ENCODE measurements around the gene PRG2.

DNA sequence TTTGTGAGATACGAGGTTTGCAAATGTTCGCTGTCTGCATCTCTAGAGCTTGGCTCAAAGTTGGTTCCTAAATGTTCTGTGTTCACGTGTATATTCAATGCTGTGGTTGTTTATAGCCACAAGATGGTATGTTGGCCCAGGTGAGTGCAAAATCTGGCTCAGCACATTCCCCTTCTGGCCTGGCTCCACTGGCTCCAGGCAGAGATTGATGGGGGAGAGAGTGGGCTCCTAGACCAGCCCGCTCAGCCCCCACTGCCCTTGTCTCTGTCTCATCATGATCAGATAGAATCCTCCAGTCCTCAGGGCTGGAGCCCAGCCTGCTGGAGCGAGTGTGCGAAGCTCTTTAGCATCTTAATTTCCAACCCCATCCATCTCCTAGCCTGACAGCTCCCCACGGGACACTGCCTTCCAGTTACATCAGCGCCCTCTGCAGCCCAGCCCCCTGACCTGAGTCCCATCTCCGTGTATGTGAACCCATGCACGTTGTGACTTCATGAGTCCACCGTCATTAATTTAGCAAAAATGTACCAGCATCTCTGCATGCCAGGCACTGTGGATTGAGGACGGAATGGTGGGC, 50.3 kb downstream of the PRG2 start:
- TF ChIP-seq, protein P1, sequence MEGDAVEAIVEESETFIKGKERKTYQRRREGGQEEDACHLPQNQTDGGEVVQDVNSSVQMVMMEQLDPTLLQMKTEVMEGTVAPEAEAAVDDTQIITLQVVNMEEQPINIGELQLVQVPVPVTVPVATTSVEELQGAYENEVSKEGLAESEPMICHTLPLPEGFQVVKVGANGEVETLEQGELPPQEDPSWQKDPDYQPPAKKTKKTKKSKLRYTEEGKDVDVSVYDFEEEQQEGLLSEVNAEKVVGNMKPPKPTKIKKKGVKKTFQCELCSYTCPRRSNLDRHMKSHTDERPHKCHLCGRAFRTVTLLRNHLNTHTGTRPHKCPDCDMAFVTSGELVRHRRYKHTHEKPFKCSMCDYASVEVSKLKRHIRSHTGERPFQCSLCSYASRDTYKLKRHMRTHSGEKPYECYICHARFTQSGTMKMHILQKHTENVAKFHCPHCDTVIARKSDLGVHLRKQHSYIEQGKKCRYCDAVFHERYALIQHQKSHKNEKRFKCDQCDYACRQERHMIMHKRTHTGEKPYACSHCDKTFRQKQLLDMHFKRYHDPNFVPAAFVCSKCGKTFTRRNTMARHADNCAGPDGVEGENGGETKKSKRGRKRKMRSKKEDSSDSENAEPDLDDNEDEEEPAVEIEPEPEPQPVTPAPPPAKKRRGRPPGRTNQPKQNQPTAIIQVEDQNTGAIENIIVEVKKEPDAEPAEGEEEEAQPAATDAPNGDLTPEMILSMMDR (IDR thresholded peaks at IDR 0.05 in 4 of 5, conservative IDR thresholded peaks at IDR 0.05 in 1 of 5), result no peak
- no peak for TF ChIP-seq POLR2A (IDR thresholded peaks at IDR 0.05)
